ENCODE results near the gene CDNF.

The CDNF gene

DNA sequence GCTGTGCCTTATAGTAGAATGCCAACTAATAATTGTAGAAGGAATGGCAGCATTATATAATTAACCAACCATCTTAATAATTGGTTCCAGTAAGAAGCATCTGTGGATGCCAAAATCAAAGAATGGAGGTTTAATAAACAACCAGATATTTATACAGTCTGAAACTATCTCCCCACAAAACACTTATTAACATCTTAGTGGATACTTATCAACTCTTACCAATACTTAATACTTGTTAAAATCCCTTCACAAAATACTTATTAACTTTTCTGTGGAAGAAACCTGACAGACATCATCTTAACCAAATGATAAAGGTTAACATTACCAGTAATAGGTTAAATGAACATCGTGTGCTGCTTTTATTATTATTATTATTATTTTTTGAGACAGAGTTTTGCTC lies 34.0 kb downstream of the CDNF start:
- Histone ChIP-seq H3K27me3 (replicated peaks; ENCODE audit: insufficient read depth, low read length) (no peaks in the 10 kb centered on the region), H3K4me3 (ENCODE audit: low read length) (no peak overlapping the region), H3K9me2 (replicated peaks; ENCODE audit: insufficient read depth, low read length) (no peaks in the 10 kb centered on the region), H3K4me1 (ENCODE audit: low read length) (peaks cover 6% of the 10 kb centered on the region; the same call in 1 of the 2 replicates), H3K27ac (ENCODE audit: low read length) (no peak overlapping the region), H3K9me3 (replicated peaks; ENCODE audit: insufficient read depth, low read length) (no peaks in the 10 kb centered on the region), H3K4me2 (ENCODE audit: low read depth, low read length) (no peak overlapping the region), H3K79me2 (ENCODE audit: low read length) (no peaks in the 10 kb centered on the region), H3K36me3 (replicated peaks; ENCODE audit: insufficient read depth, low read length) (no peaks in the 10 kb centered on the region), H2AFZ (ENCODE audit: low read length) (no peak overlapping the region), H3K9ac (ENCODE audit: low read length) (no peak overlapping the region), H4K20me1 (ENCODE audit: insufficient read depth, low read length) (no peaks in the 10 kb centered on the region), H3F3A (ENCODE audit: insufficient read depth, low read length) (no peaks in the 10 kb centered on the region)
- TF ChIP-seq EZH2 (optimal IDR thresholded peaks at IDR 0.05; ENCODE audit: low read depth, low read length) (no peak), CTCF (IDR thresholded peaks at IDR 0.05; ENCODE audit: low read length) (no peak), EZH2phosphoT487 (IDR thresholded peaks at IDR 0.05; ENCODE audit: low read length) (no peak)
- DNase-seq = no peak

DNA sequence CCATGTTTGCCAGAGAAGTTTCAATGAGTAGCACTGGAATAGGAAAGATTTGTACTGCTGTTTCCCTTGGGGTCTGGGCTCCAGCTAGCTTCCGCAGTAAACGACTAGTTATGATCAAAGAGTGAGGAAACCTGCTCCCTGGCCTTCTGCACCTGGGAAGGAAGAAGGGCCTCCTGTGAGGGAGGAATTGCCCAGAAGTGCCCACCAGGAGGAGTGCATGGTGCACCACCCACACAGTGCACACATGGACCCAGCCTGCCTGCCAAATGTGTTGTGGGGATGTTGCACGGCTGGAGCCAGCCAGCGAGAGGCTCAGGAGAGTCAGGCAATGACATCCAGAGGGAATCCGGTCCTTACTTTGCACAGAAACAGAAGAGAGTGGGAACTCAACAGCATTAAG lies 36.1 kb downstream of the CDNF start:
- Histone ChIP-seq H3K4me3 (ENCODE audit: low read length) (no peak overlapping the region), H4K20me1 (ENCODE audit: insufficient read depth, low read length) (no peaks in the 10 kb centered on the region), H3K9me3 (replicated peaks; ENCODE audit: insufficient read depth, low read length) (no peaks in the 10 kb centered on the region), H2AFZ (ENCODE audit: low read length) (no peak overlapping the region), H3F3A (ENCODE audit: insufficient read depth, low read length) (no peaks in the 10 kb centered on the region), H3K9me2 (replicated peaks; ENCODE audit: insufficient read depth, low read length) (no peaks in the 10 kb centered on the region), H3K4me2 (ENCODE audit: low read depth, low read length) (no peak overlapping the region), H3K27me3 (replicated peaks; ENCODE audit: insufficient read depth, low read length) (no peaks in the 10 kb centered on the region), H3K4me1 (ENCODE audit: low read length) (peaks cover 6% of the 10 kb centered on the region; the same call in 1 of the 2 replicates), H3K79me2 (ENCODE audit: low read length) (no peaks in the 10 kb centered on the region), H3K9ac (ENCODE audit: low read length) (no peak overlapping the region), H3K27ac (ENCODE audit: low read length) (no peak overlapping the region), H3K36me3 (replicated peaks; ENCODE audit: insufficient read depth, low read length) (no peaks in the 10 kb centered on the region)
- DNase-seq = no peak
- no peak for TF ChIP-seq EZH2 (optimal IDR thresholded peaks at IDR 0.05; ENCODE audit: low read depth, low read length)
- no peak for TF ChIP-seq CTCF (IDR thresholded peaks at IDR 0.05; ENCODE audit: low read length)
- TF ChIP-seq EZH2phosphoT487 (IDR thresholded peaks at IDR 0.05; ENCODE audit: low read length) = no peak

- Histone ChIP-seq H4K20me1 (ENCODE audit: insufficient read depth, low read length) (no peaks in the 10 kb centered on the region), H3K9me2 (replicated peaks; ENCODE audit: insufficient read depth, low read length) (no peaks in the 10 kb centered on the region), H2AFZ (ENCODE audit: low read length) (no peak overlapping the region), H3K9me3 (replicated peaks; ENCODE audit: insufficient read depth, low read length) (no peaks in the 10 kb centered on the region), H3K9ac (ENCODE audit: low read length) (no peak overlapping the region), H3K27ac (ENCODE audit: low read length) (no peak overlapping the region; the same call in 1 of the 2 replicates), H3K27me3 (replicated peaks; ENCODE audit: insufficient read depth, low read length) (no peaks in the 10 kb centered on the region), H3F3A (ENCODE audit: insufficient read depth, low read length) (no peaks in the 10 kb centered on the region), H3K4me3 (ENCODE audit: low read length) (no peak overlapping the region), H3K4me1 (ENCODE audit: low read length) (peaks cover 6% of the 10 kb centered on the region; the same call in 1 of the 2 replicates), H3K36me3 (replicated peaks; ENCODE audit: insufficient read depth, low read length) (no peaks in the 10 kb centered on the region), H3K79me2 (ENCODE audit: low read length) (no peaks in the 10 kb centered on the region), H3K4me2 (ENCODE audit: low read depth, low read length) (no peak overlapping the region)
- no peak for DNase-seq
- TF ChIP-seq CTCF (IDR thresholded peaks at IDR 0.05; ENCODE audit: low read length) (no peak), EZH2phosphoT487 (IDR thresholded peaks at IDR 0.05; ENCODE audit: low read length) (no peak)
Observed at GRCh38 chr10:14800397-14800796, 37.4 kb downstream of the CDNF start.

Data from MM.1S (cell line).